Fibroblast of mammary gland (primary cell): ENCODE results near the gene TRAPPC5.

Experiments
- DNase-seq: peaks from one replicate; pipeline ENCODE4 v3.0.0-alpha.2; 2010; ENCODE audit warnings: low read depth
- H3K4me3 ChIP-seq: 2 replicates; pipeline ENCODE4 v1.5.1; 2011; ENCODE audit warnings: low read depth, mild to moderate bottlenecking, low read length, moderate library complexity; ENCODE audit not compliant: control insufficient read depth
- TF ChIP-seq, protein P1 (sequence below): conservative IDR thresholded peaks from 2 replicates; pipeline ENCODE4 v1.5.1; 2011; ENCODE audit warnings: low read depth, low read length, inconsistent platforms; ENCODE audit not compliant: control insufficient read depth, insufficient read depth

The TRAPPC5 gene

DNA sequence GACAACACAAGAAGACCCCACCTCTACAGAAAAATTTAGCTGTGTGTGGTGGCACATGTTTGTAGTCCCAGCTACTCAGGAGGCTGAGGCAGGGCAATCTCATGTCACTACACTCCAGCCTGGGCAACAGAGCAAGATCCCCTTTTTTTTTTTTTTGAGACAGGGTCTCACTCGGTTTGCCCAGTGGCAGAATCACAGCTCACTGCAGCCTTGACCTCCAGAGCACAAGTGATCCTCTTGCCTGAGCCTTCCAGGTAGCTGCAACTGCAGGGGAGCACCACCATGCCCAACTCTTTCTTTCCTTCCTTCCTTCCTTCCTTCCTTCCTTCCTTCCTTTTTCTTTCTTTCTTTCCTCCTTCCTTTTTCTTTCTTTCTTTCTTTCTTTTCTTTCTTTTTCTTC, 55.5 kb downstream of the TRAPPC5 start:
- H3K4me3 ChIP-seq = no peak overlapping the region
- DNase-seq = no peak
- TF ChIP-seq, protein P1, sequence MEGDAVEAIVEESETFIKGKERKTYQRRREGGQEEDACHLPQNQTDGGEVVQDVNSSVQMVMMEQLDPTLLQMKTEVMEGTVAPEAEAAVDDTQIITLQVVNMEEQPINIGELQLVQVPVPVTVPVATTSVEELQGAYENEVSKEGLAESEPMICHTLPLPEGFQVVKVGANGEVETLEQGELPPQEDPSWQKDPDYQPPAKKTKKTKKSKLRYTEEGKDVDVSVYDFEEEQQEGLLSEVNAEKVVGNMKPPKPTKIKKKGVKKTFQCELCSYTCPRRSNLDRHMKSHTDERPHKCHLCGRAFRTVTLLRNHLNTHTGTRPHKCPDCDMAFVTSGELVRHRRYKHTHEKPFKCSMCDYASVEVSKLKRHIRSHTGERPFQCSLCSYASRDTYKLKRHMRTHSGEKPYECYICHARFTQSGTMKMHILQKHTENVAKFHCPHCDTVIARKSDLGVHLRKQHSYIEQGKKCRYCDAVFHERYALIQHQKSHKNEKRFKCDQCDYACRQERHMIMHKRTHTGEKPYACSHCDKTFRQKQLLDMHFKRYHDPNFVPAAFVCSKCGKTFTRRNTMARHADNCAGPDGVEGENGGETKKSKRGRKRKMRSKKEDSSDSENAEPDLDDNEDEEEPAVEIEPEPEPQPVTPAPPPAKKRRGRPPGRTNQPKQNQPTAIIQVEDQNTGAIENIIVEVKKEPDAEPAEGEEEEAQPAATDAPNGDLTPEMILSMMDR = no peak

GRCh38 chr19:7737215-7737614, 56.6 kb downstream of the TRAPPC5 start:
- TF ChIP-seq, protein P1 = no peak
- H3K4me3 ChIP-seq = no peak overlapping the region
- DNase-seq = no peak
